H54 (cell line): Measurements from ENCODE around the gene RAD51D.
"Not testable (repeated sequence)": the region's sequence is repeated elsewhere in the genome, so short reads cannot be mapped to it uniquely, and the experiment has no call there.

Experiments
- DNase-seq: peaks from one replicate; pipeline ENCODE4 v3.0.0; 2011; ENCODE audit warnings: low spot score, mixed read lengths; ENCODE audit not compliant: insufficient read length
- FAIRE-seq: peaks from 3 replicates; lab custom pipeline; 2011; peaks lifted over from hg19 to GRCh38; lab: Jason Lieb, UNC
- POLR2A ChIP-seq: IDR thresholded peaks from 2 replicates; pipeline ENCODE4 v1.6.1; 2011; ENCODE audit warnings: low read depth, mild to moderate bottlenecking, low read length

The RAD51D gene

DNA sequence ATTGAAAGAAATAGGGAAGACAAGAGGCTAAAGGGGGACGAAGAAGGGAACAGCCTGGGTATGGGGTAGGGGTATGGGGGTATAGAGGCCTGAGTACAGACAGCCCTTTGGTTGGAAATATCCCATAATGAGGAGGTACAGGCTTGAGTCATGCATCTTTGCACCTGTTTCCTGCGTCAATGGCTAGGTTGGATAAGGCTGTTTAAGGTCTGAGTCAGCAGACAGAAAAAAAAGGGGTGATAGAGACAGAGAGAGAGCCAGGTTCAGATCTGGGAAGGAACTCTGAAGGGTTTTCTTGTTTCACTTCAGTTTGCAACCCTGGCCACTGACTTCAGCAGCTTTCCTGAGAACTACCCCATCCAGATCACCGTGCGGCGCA, 10.3 kb upstream of the RAD51D start:
- DNase-seq (no peak), FAIRE-seq (no peak)
- TF ChIP-seq POLR2A, result no peak

- no peak for FAIRE-seq
- no peak for TF ChIP-seq POLR2A
- no peak for DNase-seq
Observed at GRCh38 chr17:35129154-35129972, 9.7 kb upstream of the RAD51D start.

DNA sequence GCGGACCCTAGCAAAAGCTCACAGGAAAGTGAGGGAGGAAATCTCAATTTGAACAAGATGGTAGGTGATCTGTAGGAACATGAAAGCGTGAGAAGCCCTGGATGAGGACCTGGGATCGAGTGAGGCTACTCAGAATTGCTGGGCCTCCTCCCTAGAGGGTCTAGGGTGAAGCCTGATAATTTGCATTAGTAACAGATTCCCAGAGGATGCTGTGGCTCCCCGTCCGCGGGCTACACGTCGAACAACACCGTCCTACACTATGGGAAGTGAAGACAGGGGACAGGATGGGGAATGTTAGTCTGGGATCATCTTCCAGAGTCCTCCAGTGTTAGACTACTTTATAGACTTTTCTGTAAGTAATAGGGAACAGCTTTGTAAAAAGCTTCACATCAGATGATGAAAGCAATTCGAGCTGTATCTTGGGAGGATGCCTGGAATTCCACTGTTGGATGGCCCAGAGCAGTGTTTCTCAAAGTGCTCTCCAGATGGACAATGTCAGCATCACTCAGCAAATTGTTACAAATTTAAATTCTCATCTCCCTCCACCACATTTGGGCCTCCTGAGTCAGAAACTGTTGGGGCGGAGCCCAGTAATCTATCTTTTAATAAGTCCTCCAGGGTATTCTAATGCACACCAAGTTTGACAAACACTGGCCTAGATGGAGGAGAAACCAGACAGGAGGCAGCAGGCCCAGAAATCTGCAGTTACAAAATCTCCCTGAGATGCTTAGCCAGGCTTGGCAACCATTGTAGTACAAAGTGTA, 8.3 kb upstream of the RAD51D start:
- DNase-seq (no peak), FAIRE-seq (no peak)
- TF ChIP-seq POLR2A, result no peak

- DNase-seq (no peak), FAIRE-seq (no peak)
- TF ChIP-seq POLR2A, result no peak
Observed at GRCh38 chr17:35121315-35121714, 1.7 kb upstream of the RAD51D start, which contains the start of gene FNDC8. Gene FNDC8 (plus strand): TSS chr17:35121615. CDS start chr17:35121694, 79 bp downstream.

DNA sequence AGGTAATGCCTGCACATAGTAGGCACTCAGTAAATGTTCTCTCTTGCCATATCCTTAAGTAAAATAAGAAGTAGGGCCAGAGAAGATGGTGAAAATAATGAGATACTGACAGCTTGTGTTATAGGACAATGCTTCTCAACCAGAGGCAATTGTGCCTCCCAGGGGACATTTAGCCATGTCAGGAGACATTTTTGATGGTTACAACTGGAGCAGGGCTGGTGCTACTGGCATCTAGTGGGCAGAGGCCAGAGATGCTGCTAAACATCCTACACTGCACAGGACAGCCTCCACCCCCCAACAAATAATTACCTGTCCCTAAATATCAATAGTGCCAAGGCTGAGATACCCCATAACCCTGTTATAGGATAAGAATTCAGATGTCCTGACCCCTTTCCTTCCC, 1.7 kb downstream of the RAD51D start:
- DNase-seq (no peak), FAIRE-seq (no peak)
- no peak for TF ChIP-seq POLR2A

GRCh38 chr17:35116845-35117244, 2.8 kb downstream of the RAD51D start:
- no peak for DNase-seq
- FAIRE-seq, result no peak
- TF ChIP-seq POLR2A, result no peak

GRCh38 chr17:35110791-35111190, 8.9 kb downstream of the RAD51D start:
- DNase-seq, FAIRE-seq: not testable (repeated sequence)

- FAIRE-seq, result no peak
- no peak for TF ChIP-seq POLR2A
- no peak for DNase-seq
Observed at GRCh38 chr17:35104844-35105450, 14.7 kb downstream of the RAD51D start.

GRCh38 chr17:35103271-35103670, 16.4 kb downstream of the RAD51D start:
- no peak for DNase-seq
- FAIRE-seq, result no peak
- TF ChIP-seq POLR2A, result no peak

DNA sequence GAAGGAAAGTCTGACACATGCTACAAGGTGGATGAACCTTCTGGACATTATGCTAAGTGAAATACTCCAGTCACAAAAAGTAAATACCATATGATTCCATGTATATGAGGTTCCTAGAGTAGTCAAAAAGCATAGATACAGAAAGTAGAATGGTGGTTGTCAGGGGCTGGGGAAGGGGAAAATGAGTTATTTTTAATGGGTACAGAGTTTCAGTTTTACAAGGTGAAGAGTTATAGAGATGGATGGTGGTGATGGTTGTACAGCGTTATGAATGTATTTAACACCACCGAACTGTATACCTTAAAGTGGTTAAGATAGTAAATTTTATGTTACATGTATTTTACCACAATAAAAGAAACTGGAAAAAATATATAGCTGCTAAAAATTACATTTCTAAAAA, 17.9 kb downstream of the RAD51D start:
- no peak for FAIRE-seq
- no peak for TF ChIP-seq POLR2A
- no peak for DNase-seq

- FAIRE-seq, result no peak
- no peak for TF ChIP-seq POLR2A
- no peak for DNase-seq
Observed at GRCh38 chr17:35101036-35101435, 18.6 kb downstream of the RAD51D start.

DNA sequence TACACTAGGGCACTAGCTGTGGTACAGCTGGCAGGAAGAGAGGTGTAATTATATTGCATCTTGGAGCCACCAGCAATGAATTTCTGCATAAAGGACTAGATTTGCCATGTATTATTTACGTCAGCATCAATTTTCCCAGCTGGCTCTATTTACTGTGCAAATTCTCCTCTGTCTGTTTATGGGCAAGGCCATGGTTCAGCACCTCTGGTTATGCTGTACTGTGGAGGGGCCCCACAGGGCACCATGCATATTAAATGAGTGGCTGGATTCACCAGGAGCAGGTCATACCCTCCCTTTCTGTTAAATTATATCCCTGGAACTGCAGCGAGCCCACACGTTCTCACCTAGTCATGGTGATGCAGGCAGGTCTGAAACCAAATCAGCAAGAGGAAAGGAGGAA, 19.8 kb downstream of the RAD51D start:
- no peak for FAIRE-seq
- TF ChIP-seq POLR2A, result no peak
- DNase-seq, result no peak

GRCh38 chr17:35097776-35098175, 21.9 kb downstream of the RAD51D start:
- no peak for FAIRE-seq

DNA sequence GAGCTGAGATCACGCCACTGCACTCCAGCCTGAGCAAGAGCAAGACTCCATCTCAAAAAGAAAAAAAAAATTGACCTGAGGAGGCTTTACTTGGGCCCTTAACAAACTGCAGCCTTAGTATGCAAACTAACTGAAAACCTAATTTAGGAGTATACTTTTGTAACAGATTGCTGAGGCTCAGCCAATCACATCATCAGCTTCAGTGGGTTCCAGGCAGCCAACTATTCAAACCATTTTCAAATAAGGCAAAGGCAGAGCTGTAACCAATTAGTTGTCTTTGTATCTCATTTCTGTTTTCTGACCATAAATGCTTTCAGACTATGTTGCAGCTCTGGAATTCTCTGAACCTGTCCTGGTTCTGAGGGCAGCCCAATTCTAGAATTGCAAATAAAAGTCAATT, 23.9 kb downstream of the RAD51D start:
- FAIRE-seq (no peak), DNase-seq (no peak)
- TF ChIP-seq POLR2A, result no peak

More at GRCh38 chr17:35097776-35098175, 21.9 kb downstream of the RAD51D start:
- TF ChIP-seq POLR2A, result no peak
- DNase-seq, result no peak
